ENCODE measurements around the gene LCLAT1. TPM values are rescaled to one million over a fixed set of nuclear protein-coding genes. Genes with fewer than 3 reads are reported as not detected.

LCLAT1 gene
- total RNA-seq, 1 donor from 2014 or later = 29.3 TPM

- Mint-ChIP-seq H3K4me1 (ENCODE audit: low read depth) (peaks cover 3% of the 10 kb centered on the region), H3K27ac (no peak overlapping the region), H3K4me3 (ENCODE audit: low read depth) (no peak overlapping the region), H3K27me3 (no peaks in the 10 kb centered on the region), H3K9me3 (ENCODE audit: low read depth) (no peaks in the 10 kb centered on the region), H3K36me3 (ENCODE audit: insufficient read depth) (no peaks in the 10 kb centered on the region)
- DNase-seq (ENCODE audit: low spot score, unreplicated experiment) = no peak
- TF ChIP-seq CTCF (IDR thresholded peaks at IDR 0.05; ENCODE audit: unreplicated experiment) = no peak
These were observed 19.3 kb upstream of the LCLAT1 start for GRCh38 chr2:30427606-30428347.

DNA sequence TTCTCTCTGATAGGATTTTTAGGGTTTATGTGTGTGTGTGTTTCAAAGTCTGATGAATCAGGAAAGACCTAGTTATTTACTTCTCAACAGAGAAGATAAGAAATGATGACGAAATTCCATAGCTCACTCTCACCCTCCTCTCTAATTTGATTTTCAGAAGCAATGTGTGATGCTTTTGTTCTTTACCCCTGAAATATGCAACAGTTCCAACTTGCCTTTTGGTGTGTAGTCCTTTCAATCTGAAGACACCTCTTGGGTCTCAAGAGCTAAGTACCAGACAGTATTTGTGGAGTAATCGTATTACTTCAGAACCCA lies 18.7 kb upstream of the LCLAT1 start:
- Mint-ChIP-seq H3K9me3 (ENCODE audit: low read depth) (no peaks in the 10 kb centered on the region), H3K27ac (no peak overlapping the region), H3K4me1 (ENCODE audit: low read depth) (peaks cover 3% of the 10 kb centered on the region), H3K36me3 (ENCODE audit: insufficient read depth) (no peaks in the 10 kb centered on the region), H3K27me3 (no peaks in the 10 kb centered on the region), H3K4me3 (ENCODE audit: low read depth) (no peak overlapping the region)
- TF ChIP-seq CTCF (IDR thresholded peaks at IDR 0.05; ENCODE audit: unreplicated experiment) = no peak
- DNase-seq (ENCODE audit: low spot score, unreplicated experiment) = no peak

GRCh38 chr2:30428827-30429461 lies 18.1 kb upstream of the LCLAT1 start:
- H3K4me1 Mint-ChIP-seq (ENCODE audit: low read depth) = peaks cover 3% of the 10 kb centered on the region
- no peaks in the 10 kb centered on the region for H3K27me3 Mint-ChIP-seq

GRCh38 chr2:30433541-30434299 lies 13.3 kb upstream of the LCLAT1 start:
- no peak for DNase-seq (ENCODE audit: low spot score, unreplicated experiment)
- no peak for TF ChIP-seq CTCF (IDR thresholded peaks at IDR 0.05; ENCODE audit: unreplicated experiment)
- no peaks in the 10 kb centered on the region for H3K27me3 Mint-ChIP-seq
- no peak overlapping the region for H3K4me3 Mint-ChIP-seq (ENCODE audit: low read depth)
- H3K36me3 Mint-ChIP-seq (ENCODE audit: insufficient read depth) = no peaks in the 10 kb centered on the region
- H3K4me1 Mint-ChIP-seq (ENCODE audit: low read depth) = no peaks in the 10 kb centered on the region
- H3K9me3 Mint-ChIP-seq (ENCODE audit: low read depth) = no peaks in the 10 kb centered on the region
- no peak overlapping the region for H3K27ac Mint-ChIP-seq

More at GRCh38 chr2:30428827-30429461, 18.1 kb upstream of the LCLAT1 start:
- no peak overlapping the region for H3K4me3 Mint-ChIP-seq (ENCODE audit: low read depth)
- no peaks in the 10 kb centered on the region for H3K9me3 Mint-ChIP-seq (ENCODE audit: low read depth)
- no peaks in the 10 kb centered on the region for H3K36me3 Mint-ChIP-seq (ENCODE audit: insufficient read depth)
- H3K27ac Mint-ChIP-seq = no peak overlapping the region
- no peak for DNase-seq (ENCODE audit: low spot score, unreplicated experiment)
- no peak for TF ChIP-seq CTCF (IDR thresholded peaks at IDR 0.05; ENCODE audit: unreplicated experiment)

GRCh38 chr2:30434708-30435107 lies 12.3 kb upstream of the LCLAT1 start:
- H3K4me1 Mint-ChIP-seq (ENCODE audit: low read depth) = no peaks in the 10 kb centered on the region
- H3K27me3 Mint-ChIP-seq = no peaks in the 10 kb centered on the region
- no peaks in the 10 kb centered on the region for H3K36me3 Mint-ChIP-seq (ENCODE audit: insufficient read depth)
- no peaks in the 10 kb centered on the region for H3K9me3 Mint-ChIP-seq (ENCODE audit: low read depth)
- H3K27ac Mint-ChIP-seq = no peak overlapping the region
- no peak for TF ChIP-seq CTCF (IDR thresholded peaks at IDR 0.05; ENCODE audit: unreplicated experiment)
- no peak overlapping the region for H3K4me3 Mint-ChIP-seq (ENCODE audit: low read depth)
- DNase-seq (ENCODE audit: low spot score, unreplicated experiment) = no peak

All from progenitor cell of endocrine pancreas (in vitro differentiated cells).